ENCODE results near the gene MAFF.
"Not testable (repeated sequence)": the region's sequence is repeated elsewhere in the genome, so short reads cannot be mapped to it uniquely, and the experiment has no call there.

Gene MAFF

GRCh38 chr22:38201711-38202436 lies at the start of gene MAFF:
Gene MAFF, plus strand, starts transcription at chr22:38201994. Its CDS starts 11,860 bp downstream, at chr22:38213854.
- DNase-seq, result peak; percentile 97

- DNase-seq, result peak; percentile 9
Observed at GRCh38 chr22:38153821-38154562, 47.8 kb upstream of the MAFF start.

DNA sequence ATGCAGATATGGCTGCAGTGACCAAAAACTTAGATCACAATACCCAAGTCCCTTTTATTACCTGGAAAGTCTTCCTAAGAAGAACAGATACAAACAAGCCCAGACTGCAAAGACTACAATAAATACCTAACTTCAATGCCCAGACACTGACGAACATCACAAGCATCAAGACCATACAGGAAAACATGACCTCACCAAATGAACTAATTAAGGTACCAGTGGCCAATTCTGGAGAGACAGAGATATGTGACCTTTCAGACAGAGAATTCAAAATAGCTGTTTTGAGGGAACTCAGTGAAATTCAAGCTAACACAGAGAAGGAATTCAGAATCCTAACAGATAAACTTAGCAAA lies 47.3 kb upstream of the MAFF start:
- not testable (repeated sequence) for DNase-seq

GRCh38 chr22:38155703-38156102 lies 46.1 kb upstream of the MAFF start:
- no peak for DNase-seq

DNA sequence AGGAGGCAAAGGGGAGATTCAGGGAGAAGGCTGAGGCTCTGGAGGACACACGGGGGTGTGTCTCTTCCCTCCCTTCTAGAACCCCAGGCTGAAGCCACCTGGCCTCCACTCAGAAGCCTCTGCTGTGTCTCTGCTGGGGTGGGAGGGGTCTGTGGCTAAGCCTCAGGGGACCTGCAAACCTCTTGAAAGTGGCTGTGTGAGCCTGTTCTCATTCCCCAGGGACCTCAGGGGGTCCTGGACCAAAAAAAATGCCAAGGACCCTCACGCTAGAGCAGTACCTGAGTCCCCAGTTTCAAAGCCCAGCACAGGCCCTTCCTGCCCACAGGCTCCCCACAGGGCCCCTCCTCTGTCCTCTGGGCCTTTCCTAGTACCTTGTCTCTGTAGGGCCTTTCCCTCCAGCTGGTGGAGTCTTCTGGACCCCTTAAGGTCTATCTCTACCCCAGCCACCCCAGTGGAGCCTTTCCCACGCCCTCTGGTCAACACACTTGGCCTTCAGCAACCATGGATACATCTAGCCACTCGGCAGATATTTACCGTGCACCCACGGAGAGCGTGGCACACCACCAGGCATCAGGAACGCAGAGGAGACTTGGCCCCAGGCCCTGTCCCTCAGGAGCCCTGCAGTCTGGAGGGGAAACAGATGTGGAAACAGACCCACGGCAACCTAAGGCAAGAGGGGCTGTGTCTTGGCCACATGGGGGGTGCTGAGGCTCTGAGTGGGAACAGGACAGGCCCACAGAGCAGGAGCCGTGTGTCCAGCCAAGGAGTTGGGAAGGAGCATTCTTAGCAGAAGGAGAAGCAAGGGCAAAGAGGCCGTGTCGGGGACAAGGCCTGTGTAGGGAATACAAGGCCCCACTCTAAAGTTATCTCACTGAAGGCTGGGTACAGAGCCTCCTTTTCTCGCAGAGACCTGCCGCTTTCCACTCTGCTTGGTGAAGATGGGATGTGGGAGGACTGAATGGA lies 38.6 kb upstream of the MAFF start:
- DNase-seq, result no peak

- no peak for DNase-seq
Observed at GRCh38 chr22:38163844-38164550, 37.8 kb upstream of the MAFF start.

DNA sequence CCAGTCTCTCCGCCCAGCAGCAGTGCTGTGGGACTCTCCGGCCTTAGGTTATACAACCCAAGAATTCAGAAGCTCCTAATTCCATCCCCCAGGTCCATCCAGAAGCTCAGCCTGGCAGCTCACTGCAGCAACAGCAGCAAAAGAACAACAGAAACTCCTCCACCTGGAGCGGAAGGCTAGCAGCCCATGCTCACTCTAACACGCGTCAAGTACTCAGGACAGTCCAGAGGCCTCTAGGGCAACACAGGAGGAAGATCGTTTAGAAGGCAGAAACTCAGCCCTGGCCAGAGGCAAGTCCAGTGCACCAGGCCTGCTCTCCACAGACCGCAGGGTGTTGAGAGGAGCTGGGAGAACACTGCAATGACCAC lies 37.3 kb upstream of the MAFF start:
- DNase-seq, result no peak

- no peak for DNase-seq
Observed at GRCh38 chr22:38165922-38166593, 35.7 kb upstream of the MAFF start.

DNA sequence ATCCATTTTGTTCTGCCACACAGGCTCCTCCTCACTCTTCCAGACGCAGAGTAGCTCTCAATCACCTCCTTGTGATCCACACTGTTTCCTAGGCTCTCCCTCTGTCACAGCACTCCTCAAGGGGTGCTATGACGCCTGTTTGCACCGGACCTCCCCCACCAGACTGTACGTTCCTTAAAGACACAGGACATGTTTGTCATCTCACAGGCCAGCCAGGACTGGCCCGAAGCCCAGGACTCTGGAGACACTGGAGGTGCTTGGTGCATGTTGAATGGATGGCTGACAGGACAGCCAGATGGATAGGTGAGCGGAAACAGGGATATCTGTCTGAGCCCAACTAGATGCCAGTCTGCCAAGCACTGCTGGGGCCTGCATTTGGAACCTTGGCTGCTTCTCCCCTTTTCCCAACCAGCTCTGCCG lies 33.8 kb upstream of the MAFF start:
- no peak for DNase-seq

DNA sequence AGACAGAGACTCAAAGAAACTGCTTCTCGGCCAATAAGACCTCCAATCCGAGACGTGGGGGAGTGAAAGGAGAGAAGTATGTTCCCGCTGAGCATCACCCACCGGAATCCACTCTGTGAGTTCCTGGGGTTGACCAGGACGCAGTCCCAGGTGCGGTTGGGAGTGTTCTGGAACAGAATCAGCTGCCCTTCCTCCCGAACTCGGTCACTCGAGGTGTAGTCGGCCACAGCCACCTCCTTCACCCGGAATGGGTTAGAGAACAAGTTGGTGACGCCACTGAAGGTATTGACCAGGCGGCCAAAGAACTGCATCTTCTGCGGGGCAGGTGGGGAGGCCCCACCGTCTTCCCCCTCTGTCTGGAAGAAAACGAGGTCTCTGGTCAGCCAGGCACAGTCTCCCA lies 32.7 kb upstream of the MAFF start:
- no peak for DNase-seq

DNA sequence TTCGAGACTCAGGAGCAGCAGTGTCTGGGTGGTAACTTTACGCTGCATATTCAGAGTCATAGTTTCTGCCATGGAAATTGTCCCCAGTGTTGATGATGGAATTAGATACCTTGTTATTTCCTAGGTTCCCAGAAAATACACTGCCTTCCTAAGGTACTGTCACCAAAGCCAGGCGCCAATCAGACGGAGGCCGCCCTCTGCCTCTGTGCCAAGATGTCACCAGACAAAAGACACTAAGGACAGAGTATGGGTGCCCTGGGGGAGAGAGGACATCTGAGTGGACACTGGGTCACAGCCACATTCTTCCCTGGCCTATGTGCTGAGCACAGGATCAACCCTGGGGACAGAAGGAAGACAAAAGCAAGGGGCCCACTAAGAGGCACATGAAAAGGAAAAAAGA lies 31.3 kb upstream of the MAFF start:
- no peak for DNase-seq

GRCh38 chr22:38171927-38172831 lies 29.6 kb upstream of the MAFF start:
- no peak for DNase-seq

GRCh38 chr22:38172832-38173640 lies 28.8 kb upstream of the MAFF start:
- no peak for DNase-seq

GRCh38 chr22:38173641-38173906 lies 28.2 kb upstream of the MAFF start:
- DNase-seq, result no peak

GRCh38 chr22:38174626-38175025 lies 27.2 kb upstream of the MAFF start:
- no peak for DNase-seq

DNA sequence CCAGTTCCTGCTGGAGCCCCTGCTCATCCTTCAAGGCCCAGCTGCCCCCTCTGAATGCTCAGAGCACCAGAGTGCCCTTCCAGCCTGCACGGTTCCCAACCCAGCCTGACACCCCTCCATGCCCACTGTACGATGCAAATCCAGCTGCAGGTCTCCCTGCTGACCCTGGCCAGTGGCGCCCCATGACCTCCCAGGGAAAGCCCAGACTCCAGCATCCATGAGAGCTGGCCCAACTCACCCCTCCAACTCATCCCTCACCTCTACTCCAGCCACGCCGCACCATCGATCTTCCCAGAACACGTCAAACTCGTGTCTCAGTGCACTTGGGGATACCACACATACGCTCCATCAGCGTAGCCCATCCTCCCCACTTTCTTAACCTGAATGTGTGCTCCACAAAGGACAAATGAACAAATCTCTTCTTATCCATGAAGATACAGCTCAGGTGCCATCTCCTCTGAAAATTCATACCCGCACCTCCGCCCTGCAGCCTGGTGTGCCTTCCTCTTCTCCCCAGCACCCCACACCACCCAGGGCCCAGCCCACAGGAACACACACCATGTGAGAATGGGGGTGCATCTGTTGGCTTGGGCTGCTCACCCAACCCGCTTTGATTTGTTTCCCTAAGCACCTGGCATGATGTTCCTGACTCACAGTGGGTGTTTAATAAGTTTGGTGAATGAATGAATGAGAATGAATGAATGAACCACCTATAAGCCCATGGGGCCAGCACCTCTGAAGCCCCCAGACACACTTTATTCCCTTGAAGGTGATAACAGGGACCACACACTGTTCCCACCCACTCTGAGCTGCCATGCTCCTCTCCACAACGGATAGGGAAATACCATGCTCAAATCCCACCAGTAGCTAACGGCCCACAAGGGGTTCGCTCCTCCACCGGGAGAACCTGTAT lies 26.3 kb upstream of the MAFF start:
- DNase-seq, result no peak

DNA sequence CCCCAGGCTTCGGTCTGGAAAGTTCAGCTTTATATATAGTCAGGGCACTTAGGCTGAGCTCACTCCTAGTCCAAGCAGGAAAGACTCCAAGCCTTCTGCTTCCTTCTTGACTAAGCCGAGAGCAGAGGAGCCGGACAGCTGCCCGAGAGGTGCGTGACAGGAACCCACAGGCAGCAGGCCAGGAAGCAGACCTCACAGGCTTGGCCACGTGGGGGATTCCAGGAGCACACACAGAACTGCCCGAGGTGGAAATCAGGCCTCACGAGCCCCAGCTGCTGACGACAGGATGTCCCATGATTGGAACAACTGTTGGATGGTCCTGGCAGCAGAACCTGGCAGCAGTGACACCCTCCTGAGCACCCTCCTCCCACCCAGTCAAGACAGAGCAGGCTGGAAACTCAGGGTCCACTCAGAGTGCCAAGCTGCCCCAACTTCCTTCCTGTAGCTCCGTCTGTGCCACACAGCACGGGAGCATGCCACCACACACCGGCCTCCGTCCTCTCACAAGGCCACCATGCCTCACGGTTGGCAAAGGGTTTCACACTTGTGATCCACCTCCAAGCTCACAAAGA lies 25.5 kb upstream of the MAFF start:
- DNase-seq, result peak; percentile 58

DNA sequence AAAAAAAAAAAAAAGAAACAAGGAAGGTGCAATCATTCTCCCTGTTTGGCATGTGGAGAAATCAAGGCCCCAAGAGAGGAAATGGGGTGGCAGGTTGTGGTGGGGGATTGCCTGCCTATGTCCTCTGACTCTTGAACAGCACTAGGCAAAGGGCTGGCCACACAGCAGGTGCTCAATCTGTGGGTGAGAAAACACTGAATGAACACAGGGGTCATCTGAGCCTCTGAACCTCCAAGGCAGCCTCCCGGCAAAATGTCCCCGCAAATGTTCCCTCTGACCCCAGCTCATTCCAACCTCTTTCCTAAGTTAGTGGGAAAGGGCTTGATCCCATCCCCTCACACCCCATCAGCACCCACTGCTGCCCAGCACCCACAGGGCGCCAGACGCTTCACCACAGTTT lies 24.8 kb upstream of the MAFF start:
- no peak for DNase-seq

- DNase-seq, result not testable (repeated sequence)
Observed at GRCh38 chr22:38177571-38177925, 24.2 kb upstream of the MAFF start.
